ENCODE measurements around the gene TIGIT. TPM values are rescaled to one million over a fixed set of nuclear protein-coding genes. Genes with fewer than 3 reads are reported as not detected.

The TIGIT gene
- total and polyA plus RNA-seq, 10 of the 15 experiments (the other 5 are each of a cell fraction or from before 2014, with no cell fraction given) = 0.08 to 4.7 (median 0.94) TPM

DNA sequence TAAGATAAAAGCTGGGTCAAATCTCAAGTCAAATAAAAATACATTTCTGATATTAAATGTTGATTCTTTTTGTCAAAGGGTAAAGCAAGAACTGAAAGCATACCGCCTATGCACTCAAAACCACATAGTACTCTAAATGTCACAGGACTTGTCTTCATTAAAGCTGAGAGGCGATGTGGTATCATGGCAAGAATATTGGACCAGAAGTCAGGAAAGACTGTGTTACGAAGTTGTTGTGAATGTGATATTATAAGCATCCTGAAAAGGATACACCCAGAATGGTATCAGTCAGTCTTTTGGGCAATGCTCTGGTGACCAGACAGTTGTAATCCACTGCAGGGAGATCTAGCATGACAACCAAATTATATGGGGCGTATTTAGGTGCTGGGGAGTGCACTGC lies 33.8 kb downstream of the TIGIT start (continued):
- TF ChIP-seq, protein P1, sequence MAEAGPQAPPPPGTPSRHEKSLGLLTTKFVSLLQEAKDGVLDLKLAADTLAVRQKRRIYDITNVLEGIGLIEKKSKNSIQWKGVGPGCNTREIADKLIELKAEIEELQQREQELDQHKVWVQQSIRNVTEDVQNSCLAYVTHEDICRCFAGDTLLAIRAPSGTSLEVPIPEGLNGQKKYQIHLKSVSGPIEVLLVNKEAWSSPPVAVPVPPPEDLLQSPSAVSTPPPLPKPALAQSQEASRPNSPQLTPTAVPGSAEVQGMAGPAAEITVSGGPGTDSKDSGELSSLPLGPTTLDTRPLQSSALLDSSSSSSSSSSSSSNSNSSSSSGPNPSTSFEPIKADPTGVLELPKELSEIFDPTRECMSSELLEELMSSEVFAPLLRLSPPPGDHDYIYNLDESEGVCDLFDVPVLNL (IDR thresholded peaks at IDR 0.05; ENCODE audit: low read depth, low read length) = no peak
- TF ChIP-seq, protein P2, sequence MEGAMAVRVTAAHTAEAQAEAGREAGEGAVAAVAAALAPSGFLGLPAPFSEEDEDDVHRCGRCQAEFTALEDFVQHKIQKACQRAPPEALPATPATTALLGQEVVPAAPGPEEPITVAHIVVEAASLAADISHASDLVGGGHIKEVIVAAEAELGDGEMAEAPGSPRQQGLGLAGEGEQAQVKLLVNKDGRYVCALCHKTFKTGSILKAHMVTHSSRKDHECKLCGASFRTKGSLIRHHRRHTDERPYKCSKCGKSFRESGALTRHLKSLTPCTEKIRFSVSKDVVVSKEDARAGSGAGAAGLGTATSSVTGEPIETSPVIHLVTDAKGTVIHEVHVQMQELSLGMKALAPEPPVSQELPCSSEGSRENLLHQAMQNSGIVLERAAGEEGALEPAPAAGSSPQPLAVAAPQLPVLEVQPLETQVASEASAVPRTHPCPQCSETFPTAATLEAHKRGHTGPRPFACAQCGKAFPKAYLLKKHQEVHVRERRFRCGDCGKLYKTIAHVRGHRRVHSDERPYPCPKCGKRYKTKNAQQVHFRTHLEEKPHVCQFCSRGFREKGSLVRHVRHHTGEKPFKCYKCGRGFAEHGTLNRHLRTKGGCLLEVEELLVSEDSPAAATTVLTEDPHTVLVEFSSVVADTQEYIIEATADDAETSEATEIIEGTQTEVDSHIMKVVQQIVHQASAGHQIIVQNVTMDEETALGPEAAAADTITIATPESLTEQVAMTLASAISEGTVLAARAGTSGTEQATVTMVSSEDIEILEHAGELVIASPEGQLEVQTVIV (IDR thresholded peaks at IDR 0.05; ENCODE audit: borderline replicate concordance, partially characterized antibody) = no peak
- no peak for TF ChIP-seq JUNB (IDR thresholded peaks at IDR 0.05)
- no peak for TF ChIP-seq NFIC (IDR thresholded peaks at IDR 0.05; ENCODE audit: low read depth, low read length)
- TF ChIP-seq MXI1 (IDR thresholded peaks at IDR 0.05; ENCODE audit: low read depth, low read length) = no peak
- no peak for TF ChIP-seq FOS (IDR thresholded peaks at IDR 0.05; ENCODE audit: borderline replicate concordance, extremely low read depth, insufficient read length)
- TF ChIP-seq HDGF (IDR thresholded peaks at IDR 0.05) = no peak
- no peak for TF ChIP-seq RELA (IDR thresholded peaks at IDR 0.05; ENCODE audit: borderline replicate concordance, partially characterized antibody)
- peak; percentile 48; the same call in 1 of the 2 replicates for TF ChIP-seq ZSCAN29 (IDR thresholded peaks at IDR 0.05)
- TF ChIP-seq MEF2A (IDR thresholded peaks at IDR 0.05; ENCODE audit: insufficient read depth, low read depth, low read length) = no peak
- TF ChIP-seq RBBP5 (conservative IDR thresholded peaks at IDR 0.05) = no peak
- TF ChIP-seq, protein P3, sequence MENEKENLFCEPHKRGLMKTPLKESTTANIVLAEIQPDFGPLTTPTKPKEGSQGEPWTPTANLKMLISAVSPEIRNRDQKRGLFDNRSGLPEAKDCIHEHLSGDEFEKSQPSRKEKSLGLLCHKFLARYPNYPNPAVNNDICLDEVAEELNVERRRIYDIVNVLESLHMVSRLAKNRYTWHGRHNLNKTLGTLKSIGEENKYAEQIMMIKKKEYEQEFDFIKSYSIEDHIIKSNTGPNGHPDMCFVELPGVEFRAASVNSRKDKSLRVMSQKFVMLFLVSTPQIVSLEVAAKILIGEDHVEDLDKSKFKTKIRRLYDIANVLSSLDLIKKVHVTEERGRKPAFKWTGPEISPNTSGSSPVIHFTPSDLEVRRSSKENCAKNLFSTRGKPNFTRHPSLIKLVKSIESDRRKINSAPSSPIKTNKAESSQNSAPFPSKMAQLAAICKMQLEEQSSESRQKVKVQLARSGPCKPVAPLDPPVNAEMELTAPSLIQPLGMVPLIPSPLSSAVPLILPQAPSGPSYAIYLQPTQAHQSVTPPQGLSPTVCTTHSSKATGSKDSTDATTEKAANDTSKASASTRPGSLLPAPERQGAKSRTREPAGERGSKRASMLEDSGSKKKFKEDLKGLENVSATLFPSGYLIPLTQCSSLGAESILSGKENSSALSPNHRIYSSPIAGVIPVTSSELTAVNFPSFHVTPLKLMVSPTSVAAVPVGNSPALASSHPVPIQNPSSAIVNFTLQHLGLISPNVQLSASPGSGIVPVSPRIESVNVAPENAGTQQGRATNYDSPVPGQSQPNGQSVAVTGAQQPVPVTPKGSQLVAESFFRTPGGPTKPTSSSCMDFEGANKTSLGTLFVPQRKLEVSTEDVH (IDR thresholded peaks at IDR 0.05; ENCODE audit: low read depth, partially characterized antibody) = no peak
- no peak for TF ChIP-seq SIN3A (IDR thresholded peaks at IDR 0.05; ENCODE audit: low read depth, low read length)
- no peak for TF ChIP-seq RAD21 (IDR thresholded peaks at IDR 0.05; ENCODE audit: insufficient read depth, low read depth, low read length)
- TF ChIP-seq BRCA1 (IDR thresholded peaks at IDR 0.05; ENCODE audit: low read depth, low read length) = no peak
- TF ChIP-seq, protein P4, sequence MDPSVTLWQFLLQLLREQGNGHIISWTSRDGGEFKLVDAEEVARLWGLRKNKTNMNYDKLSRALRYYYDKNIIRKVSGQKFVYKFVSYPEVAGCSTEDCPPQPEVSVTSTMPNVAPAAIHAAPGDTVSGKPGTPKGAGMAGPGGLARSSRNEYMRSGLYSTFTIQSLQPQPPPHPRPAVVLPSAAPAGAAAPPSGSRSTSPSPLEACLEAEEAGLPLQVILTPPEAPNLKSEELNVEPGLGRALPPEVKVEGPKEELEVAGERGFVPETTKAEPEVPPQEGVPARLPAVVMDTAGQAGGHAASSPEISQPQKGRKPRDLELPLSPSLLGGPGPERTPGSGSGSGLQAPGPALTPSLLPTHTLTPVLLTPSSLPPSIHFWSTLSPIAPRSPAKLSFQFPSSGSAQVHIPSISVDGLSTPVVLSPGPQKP (IDR thresholded peaks at IDR 0.05; ENCODE audit: low read depth, low read length) = no peak
- no peak for TF ChIP-seq CREB1 (IDR thresholded peaks at IDR 0.05; ENCODE audit: low read depth)
- no peak for TF ChIP-seq ESRRA (IDR thresholded peaks at IDR 0.05; ENCODE audit: low read length)
- no peak for TF ChIP-seq PML (IDR thresholded peaks at IDR 0.05; ENCODE audit: low read length)
- TF ChIP-seq, protein P5, sequence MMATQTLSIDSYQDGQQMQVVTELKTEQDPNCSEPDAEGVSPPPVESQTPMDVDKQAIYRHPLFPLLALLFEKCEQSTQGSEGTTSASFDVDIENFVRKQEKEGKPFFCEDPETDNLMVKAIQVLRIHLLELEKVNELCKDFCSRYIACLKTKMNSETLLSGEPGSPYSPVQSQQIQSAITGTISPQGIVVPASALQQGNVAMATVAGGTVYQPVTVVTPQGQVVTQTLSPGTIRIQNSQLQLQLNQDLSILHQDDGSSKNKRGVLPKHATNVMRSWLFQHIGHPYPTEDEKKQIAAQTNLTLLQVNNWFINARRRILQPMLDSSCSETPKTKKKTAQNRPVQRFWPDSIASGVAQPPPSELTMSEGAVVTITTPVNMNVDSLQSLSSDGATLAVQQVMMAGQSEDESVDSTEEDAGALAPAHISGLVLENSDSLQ (IDR thresholded peaks at IDR 0.05) = peak; percentile 17; the same call in 1 of the 2 replicates
- peak; percentile 57; the same call in 1 of the 2 replicates for TF ChIP-seq MTA2 (IDR thresholded peaks at IDR 0.05; ENCODE audit: low read depth)
- TF ChIP-seq ZNF622 (IDR thresholded peaks at IDR 0.05) = no peak
- no peak for TF ChIP-seq SMARCA5 (IDR thresholded peaks at IDR 0.05)

Data from GM12878 (cell line).